HCT116 (cell line): ENCODE data around the gene RAP1GAP2.
"Not testable (repeated sequence)": the region's sequence is repeated elsewhere in the genome, so short reads cannot be mapped to it uniquely, and the experiment has no call there.

ENCODE experiments used
- CBX3 ChIP-seq: IDR thresholded peaks from 2 replicates; pipeline ENCODE4 v1.6.1; 2012; ENCODE audit warnings: low read depth
- CEBPB ChIP-seq: IDR thresholded peaks from 2 replicates; pipeline ENCODE4 v1.6.1; 2012; ENCODE audit warnings: low read depth
- CTCF ChIP-seq, 3 experiments: fragments of 200-600 bp in 1 of 3; sonication (generic) in 1 of 3; IDR thresholded peaks in 2 of 3; conservative IDR thresholded peaks in 1 of 3; 2 replicates each; pipeline ENCODE4 v1.5.1; 2012 to 2017; ENCODE audit warnings: low read depth in 2 of 3, low read length in 2 of 3, antibody characterized with exemption in 1 of 3, borderline replicate concordance in 1 of 3, control low read depth in 1 of 3, mild to moderate bottlenecking in 1 of 3, mixed read lengths in 1 of 3, mixed run types in 1 of 3, moderate library complexity in 1 of 3; ENCODE audit not compliant: insufficient read depth in 1 of 3
- MAX ChIP-seq: IDR thresholded peaks from 2 replicates; pipeline ENCODE4 v1.6.1; 2012
- POLR2A ChIP-seq: IDR thresholded peaks from 2 replicates; pipeline ENCODE4 v1.7.0; 2011; ENCODE audit warnings: borderline replicate concordance; ENCODE audit not compliant: insufficient read depth, insufficient read length; ENCODE audit errors: extremely low read depth
- POLR2AphosphoS5 ChIP-seq: IDR thresholded peaks from 2 replicates; pipeline ENCODE4 v1.6.1; 2011; ENCODE audit warnings: mild to moderate bottlenecking, low read depth, low read length, moderate library complexity
- SIN3A ChIP-seq: IDR thresholded peaks from 2 replicates; pipeline ENCODE4 v1.6.1; 2012; ENCODE audit warnings: low read depth
- TCF7L2 ChIP-seq: IDR thresholded peaks from 2 replicates; pipeline ENCODE4 v1.7.0; 2011; ENCODE audit warnings: borderline replicate concordance, inconsistent platforms; ENCODE audit not compliant: insufficient read depth, insufficient read length; ENCODE audit errors: extremely low read depth
- YY1 ChIP-seq: IDR thresholded peaks from 2 replicates; pipeline ENCODE4 v1.6.1; 2011; ENCODE audit warnings: low read length, low read depth, moderate library complexity, mild to moderate bottlenecking; ENCODE audit not compliant: insufficient replicate concordance; ENCODE audit errors: extremely low read depth
- ZBTB33 ChIP-seq: IDR thresholded peaks from 2 replicates; pipeline ENCODE4 v1.6.1; 2011; ENCODE audit warnings: mild to moderate bottlenecking, low read length, moderate library complexity; ENCODE audit not compliant: insufficient replicate concordance; ENCODE audit errors: extremely low read depth

- not testable (repeated sequence) for TF ChIP-seq POLR2A; CTCF (IDR thresholded peaks at IDR 0.05 in 2 of 3, conservative IDR thresholded peaks at IDR 0.05 in 1 of 3; ENCODE audit: borderline replicate concordance in 1 of 3, insufficient read depth in 1 of 3, low read depth in 2 of 3, low read length in 2 of 3); YY1; POLR2AphosphoS5; ZBTB33; TCF7L2; CBX3; MAX; CEBPB; SIN3A
Measured at GRCh38 chr17:2998469-2998901, 202.2 kb downstream of the RAP1GAP2 start.
